HepG2 (cell line): ENCODE measurements around the gene TMEM117. TPM values are rescaled to one million over a fixed set of nuclear protein-coding genes. Genes with fewer than 3 reads are reported as not detected.

Experiments used
- ATAC-seq: fragments of 200-7000 bp; cut with Tn5 transposase; 3 replicates; pipeline ENCODE4 v1.9.1; 2020; ENCODE audit warnings: mild to moderate bottlenecking, moderate library complexity
- BruUV-seq: library from RNA; stranded (reverse); fragments of 400-500 nt; replicated peaks from 2 replicates; lab custom pipeline; 2021; lab: Mats Ljungman, UMichigan
- CTCF ChIA-PET: fragments of 300-600 bp; formaldehyde crosslinking; extraction: SDS; loops from one replicate; lab custom pipeline; 2021; ENCODE audit warnings: low total read pairs, inconsistent platforms, low intra/inter-chr PET ratio; lab: Yijun Ruan, JAX
- POLR2A ChIA-PET: fragments of 350-600 bp; sonication (Branson Sonifier 250); formaldehyde crosslinking; loops from one replicate; lab custom pipeline; 2020; ENCODE audit warnings: antibody characterized with exemption, inconsistent platforms; lab: Yijun Ruan, JAX
- DNase-seq: peaks from one replicate; pipeline ENCODE4 v3.0.0-alpha.2; 2015; ENCODE audit warnings: low spot score
- FAIRE-seq: peaks from 3 replicates; lab custom pipeline; 2011; peaks lifted over from hg19 to GRCh38; lab: Jason Lieb, UNC
- H2AFZ ChIP-seq: one replicate; pipeline ENCODE4 v1.6.1; 2011; ENCODE audit warnings: low read length, inconsistent platforms
- H3K27ac ChIP-seq: fragments of 300-600 bp; 3 replicates; pipeline ENCODE4 v1.8.0; 2011; ENCODE audit warnings: mixed run types, mild to moderate bottlenecking, mixed read lengths, low read length, inconsistent platforms; ENCODE audit not compliant: insufficient read depth; ENCODE audit errors: extremely low read length
- H3K27me3 ChIP-seq, 2 experiments: fragments of 200-600 bp in 1 of 2; 2 replicates in 1 of 2; 3 replicates in 1 of 2; pipeline versions ENCODE4 v1.6.0 to v1.8.0; 2011; ENCODE audit warnings: low read length in 2 of 2, mild to moderate bottlenecking in 2 of 2, moderate library complexity in 2 of 2, inconsistent platforms in 1 of 2; ENCODE audit not compliant: insufficient read depth in 2 of 2, control insufficient read depth in 1 of 2
- H3K36me3 ChIP-seq, 2 experiments: fragments of 200-600 bp in 1 of 2; replicated peaks in 1 of 2; 2 replicates in 1 of 2; 3 replicates in 1 of 2; pipeline versions ENCODE4 v1.5.1 to v1.8.0; 2011; ENCODE audit warnings: low read length in 2 of 2, inconsistent platforms in 1 of 2; ENCODE audit not compliant: insufficient read depth in 2 of 2, control insufficient read depth in 1 of 2
- H3K4me1 ChIP-seq: 2 replicates; pipeline ENCODE4 v1.5.1; 2012; ENCODE audit warnings: low read length, inconsistent platforms; ENCODE audit not compliant: insufficient read depth
- H3K4me2 ChIP-seq: 2 replicates; pipeline ENCODE4 v1.6.0; 2011; ENCODE audit warnings: low read depth, low read length, inconsistent platforms
- H3K4me3 ChIP-seq, 3 experiments: fragments of 200-600 bp in 1 of 3; sonication (generic), shearing (Covaris generic) in 1 of 3; replicated peaks in 1 of 3; 2 replicates each; pipeline ENCODE4 v1.5.1; 2011 to 2016; ENCODE audit warnings: low read length in 3 of 3, inconsistent platforms in 2 of 3, low read depth in 2 of 3, mild to moderate bottlenecking in 2 of 3, control low read depth in 1 of 3, mixed read lengths in 1 of 3; ENCODE audit not compliant: insufficient read depth in 1 of 3
- H3K79me2 ChIP-seq: one replicate; pipeline ENCODE4 v1.6.1; 2011; ENCODE audit warnings: low read length, inconsistent platforms; ENCODE audit not compliant: insufficient read depth
- H3K9ac ChIP-seq: 2 replicates; pipeline ENCODE4 v1.6.0; 2011; ENCODE audit warnings: mild to moderate bottlenecking, low read depth, low read length, inconsistent platforms; ENCODE audit not compliant: insufficient read depth
- H3K9me3 ChIP-seq: 2 replicates; pipeline ENCODE4 v1.5.1; 2012; ENCODE audit warnings: mild to moderate bottlenecking, low read length
- H4K20me1 ChIP-seq: 2 replicates; pipeline ENCODE4 v1.6.0; 2011; ENCODE audit warnings: inconsistent platforms, mild to moderate bottlenecking, low read length, moderate library complexity; ENCODE audit not compliant: insufficient read depth
- FOXP1 ChIP-seq, 2 experiments: fragments of 450-650 bp in 1 of 2; IDR thresholded peaks; 2 replicates each; pipeline ENCODE4 v1.6.1; 2017 to 2018; ENCODE audit warnings: antibody characterized with exemption in 1 of 2
- IKZF4 ChIP-seq: sonication (generic); formaldehyde crosslinking; IDR thresholded peaks from 2 replicates; pipeline ENCODE4 v1.5.1; 2020; ENCODE audit warnings: borderline replicate concordance, mild to moderate bottlenecking, low read depth, missing genetic modification reagents; ENCODE audit errors: not compliant biosample characterization
- PITX1 ChIP-seq: sonication (generic); formaldehyde crosslinking; IDR thresholded peaks from 2 replicates; pipeline ENCODE4 v1.5.1; 2020; ENCODE audit warnings: mild to moderate bottlenecking, missing genetic modification reagents
- SMC3 ChIP-seq: IDR thresholded peaks from 2 replicates; pipeline ENCODE4 v1.6.1; 2011; ENCODE audit warnings: low read length, improper control_type of control experiment
- STAG1 ChIP-seq: sonication (generic); formaldehyde crosslinking; IDR thresholded peaks from 2 replicates; pipeline ENCODE4 v1.4.0; 2020; ENCODE audit warnings: missing genetic modification reagents
- ZMYM3 ChIP-seq: sonication (generic); formaldehyde crosslinking; IDR thresholded peaks from 2 replicates; pipeline ENCODE4 v1.5.1; 2020; ENCODE audit warnings: mild to moderate bottlenecking, missing genetic modification reagents
- ZMYM4 ChIP-seq: sonication (generic); formaldehyde crosslinking; IDR thresholded peaks from 2 replicates; pipeline ENCODE4 v1.8.1; 2023; ENCODE audit warnings: mild to moderate bottlenecking, missing genetic modification reagents
- WGBS: methylation state at CpG from one replicate; pipeline ENCODE4 v1.1.6; 2017; ENCODE audit warnings: low lambda C conversion rate; 5-methylcytosine and 5-hydroxymethylcytosine counted together
- in situ Hi-C: cut with HindIII; loops from 2 replicates; pipeline ENCODE4 v1.10.0; 2017; ENCODE audit warnings: low pct_unique_long_range_greater_than_20kb; ENCODE audit not compliant: extremely low pct_ligation_motif_present
- intact Hi-C: fragments of 100-400 bp; cut with micrococcal nuclease; formaldehyde crosslinking; loops from one replicate; pipeline ENCODE4 v1.10.0; 2022; ENCODE audit not compliant: unreplicated experiment
- polyA plus RNA-seq, 8 experiments: library from polyadenylated mRNA; depleted of rRNA in 3 of 8; stranded (reverse) in 7 of 8; unstranded in 1 of 8; fragments of >200 nt; fragmentation: Illumina TruSeq in 4 of 8; extraction: Trizol in 4 of 8; gene quantifications; 2 replicates each; pipeline versions ENCODE4 v1.2.1 to v1.2.3, GENCODE V29; 2011 to 2016; ENCODE audit warnings: low read depth in 4 of 8, missing spikeins in 1 of 8, mixed read lengths in 1 of 8; ENCODE audit not compliant: insufficient read depth in 1 of 8
- total RNA-seq, 5 experiments: library from RNA; depleted of rRNA; stranded (reverse); fragments of >200 nt; fragmentation: Illumina TruSeq; extraction: Trizol; gene quantifications; 2 replicates each; pipeline ENCODE4 v1.2.3, GENCODE V29; 2016; ENCODE audit warnings: low read depth in 1 of 5
- TF ChIP-seq, protein P1 (sequence below): sonication (generic); formaldehyde crosslinking; IDR thresholded peaks from 2 replicates; pipeline ENCODE4 v1.5.0; 2020; ENCODE audit warnings: mild to moderate bottlenecking, missing genetic modification reagents, moderate library complexity

TMEM117 gene
- total and polyA plus RNA-seq, 2 of the 13 experiments (the other 11 are each of a cell fraction or from before 2014, with no cell fraction given) = 2.8 to 8.5 TPM

DNA sequence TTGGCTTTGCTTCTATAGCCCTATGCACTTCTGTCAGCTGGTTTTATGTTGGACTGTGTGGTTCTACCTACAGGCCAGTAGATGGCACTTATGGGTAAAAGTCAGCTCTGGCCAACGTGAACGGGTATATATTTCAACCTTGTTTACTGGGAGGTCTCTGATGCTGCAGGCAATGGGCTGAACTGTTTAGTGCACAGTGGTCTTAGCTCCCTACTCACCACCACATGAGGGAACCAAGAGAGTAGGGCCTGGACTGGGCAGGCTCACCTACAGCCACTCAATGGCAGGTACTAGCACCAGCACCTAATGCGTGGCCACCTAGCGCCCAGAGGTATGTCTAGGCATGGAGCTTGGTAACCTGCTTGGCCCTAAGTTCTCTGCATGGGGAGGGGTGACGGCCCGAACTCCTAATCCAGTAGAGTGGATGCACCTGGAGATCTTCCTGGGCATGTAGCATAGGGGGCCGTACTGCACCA, 481.8 kb downstream of the TMEM117 start:
- H3K4me1 ChIP-seq = peaks cover 11% of the 10 kb centered on the region
- H3K36me3 ChIP-seq = no peaks in the 10 kb centered on the region
- H4K20me1 ChIP-seq = no peaks in the 10 kb centered on the region
- no peak for FAIRE-seq
- H3K27ac ChIP-seq = no peak overlapping the region
- CTCF ChIA-PET = no interaction called here
- in situ Hi-C loops (no loop called here), intact Hi-C loops (no loop called here)
- no TSS peak for BruUV-seq
- DNase-seq = peak; percentile 30
- POLR2A ChIA-PET = no interaction called here
- H3K9me3 ChIP-seq = no peaks in the 10 kb centered on the region
- TF ChIP-seq PITX1 = no peak
- no peak for TF ChIP-seq IKZF4 (CRISPR knock-in tag)
- TF ChIP-seq, protein P1, sequence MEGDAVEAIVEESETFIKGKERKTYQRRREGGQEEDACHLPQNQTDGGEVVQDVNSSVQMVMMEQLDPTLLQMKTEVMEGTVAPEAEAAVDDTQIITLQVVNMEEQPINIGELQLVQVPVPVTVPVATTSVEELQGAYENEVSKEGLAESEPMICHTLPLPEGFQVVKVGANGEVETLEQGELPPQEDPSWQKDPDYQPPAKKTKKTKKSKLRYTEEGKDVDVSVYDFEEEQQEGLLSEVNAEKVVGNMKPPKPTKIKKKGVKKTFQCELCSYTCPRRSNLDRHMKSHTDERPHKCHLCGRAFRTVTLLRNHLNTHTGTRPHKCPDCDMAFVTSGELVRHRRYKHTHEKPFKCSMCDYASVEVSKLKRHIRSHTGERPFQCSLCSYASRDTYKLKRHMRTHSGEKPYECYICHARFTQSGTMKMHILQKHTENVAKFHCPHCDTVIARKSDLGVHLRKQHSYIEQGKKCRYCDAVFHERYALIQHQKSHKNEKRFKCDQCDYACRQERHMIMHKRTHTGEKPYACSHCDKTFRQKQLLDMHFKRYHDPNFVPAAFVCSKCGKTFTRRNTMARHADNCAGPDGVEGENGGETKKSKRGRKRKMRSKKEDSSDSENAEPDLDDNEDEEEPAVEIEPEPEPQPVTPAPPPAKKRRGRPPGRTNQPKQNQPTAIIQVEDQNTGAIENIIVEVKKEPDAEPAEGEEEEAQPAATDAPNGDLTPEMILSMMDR (CRISPR knock-in tag) = peak; percentile 70
- no peak for TF ChIP-seq ZMYM3
- TF ChIP-seq ZMYM4 = 0 out of 2 replicates have a peak, but pooled peaks have one; percentile 20
- peak; percentile 54 for TF ChIP-seq STAG1 (CRISPR knock-in tag)
- no peak for TF ChIP-seq FOXP1 (IDR thresholded peaks at IDR 0.05)
- no peak for TF ChIP-seq FOXP1 (CRISPR knock-in tag; IDR thresholded peaks at IDR 0.05)
- TF ChIP-seq SMC3 = peak; percentile 38; the same call in 1 of the 2 replicates
- no peak overlapping the region for H3K4me2 ChIP-seq
- no peak overlapping the region for H2AFZ ChIP-seq
- H3K79me2 ChIP-seq = no peaks in the 10 kb centered on the region
- H3K9ac ChIP-seq = no peak overlapping the region
- ATAC-seq = peak; percentile 93
- H3K27me3 ChIP-seq = no peaks in the 10 kb centered on the region
- no peak overlapping the region for H3K4me3 ChIP-seq
- WGBS = 86% methylated on average over 3 of the region's 7 CpGs
